ENCODE results near the gene THEM4. TPM values are rescaled to one million over a fixed set of nuclear protein-coding genes. Genes with fewer than 3 reads are reported as not detected.

THEM4 gene
- total and polyA plus RNA-seq, 2 of the 8 experiments (the other 6 are each of a cell fraction or from before 2014, with no cell fraction given), result 9.9 to 11.2 TPM

GRCh38 chr1:151897991-151898431 lies 11.3 kb downstream of the THEM4 start:
- ChIA-PET POLR2A (ENCODE audit: partially characterized antibody) (interaction anchor here (0.7 to 1.1 kb wide), 2 partner anchors 9 to 36 kb away, joined by 3 read pairs; no protein-coding TSS in a partner anchor), CTCF (ENCODE audit: partially characterized antibody) (interaction anchor here (0.9 to 5.5 kb wide), 11 partner anchors 8 to 115 kb away, joined by 3 to 40 read pairs (median 4); no protein-coding TSS in a partner anchor)
- no peak overlapping the region for H3K4me3 ChIP-seq (ENCODE audit: extremely low read depth in 1 of 4, insufficient read depth in 2 of 4, low read depth in 3 of 4, low read length in 4 of 4)
- peaks cover 0 to 2% of the 10 kb centered on the region in 2 experiments for H4K20me1 ChIP-seq (replicated peaks in 1 of 2; ENCODE audit: control insufficient read depth in 1 of 2, insufficient read depth in 2 of 2, low read length in 2 of 2)
- no peak overlapping the region for H2BK20ac ChIP-seq (ENCODE audit: low read length)
- H2AK5ac ChIP-seq (ENCODE audit: low read depth, low read length), result no peak overlapping the region
- no peak overlapping the region for H3K18ac ChIP-seq (ENCODE audit: extremely low read depth, low read length)
- H2BK12ac ChIP-seq (ENCODE audit: low read depth, low read length), result no peak overlapping the region
- WGBS, 2 experiments (ENCODE audit: extremely low coverage in 1 of 2, insufficient coverage in 1 of 2, insufficient read length in 1 of 2, insufficient replicate concordance in 2 of 2, low coverage in 1 of 2, low lambda C conversion rate in 2 of 2, missing lambda C conversion rate in 1 of 2), result 91% methylated on average over 10 of the region's 10 CpGs; no CpG with 5 or more reads in 1 of the 2 experiments
- no peak overlapping the region for H4K91ac ChIP-seq (replicated peaks; ENCODE audit: insufficient read length, low read length)
- no peaks in the 10 kb centered on the region for H3K27me3 ChIP-seq (replicated peaks in 1 of 4; ENCODE audit: control insufficient read depth in 3 of 4, extremely low read depth in 1 of 4, insufficient read depth in 3 of 4, low read length in 3 of 4)
- no peak overlapping the region for H2AFZ ChIP-seq (ENCODE audit: low read length)
- H4K8ac ChIP-seq (ENCODE audit: extremely low read depth, insufficient read depth, low read length), result no peak overlapping the region
- no peak for DNase-seq (ENCODE audit: low read depth in 1 of 2, low spot score in 2 of 2)
- peaks cover 0 to 5% of the 10 kb centered on the region in 2 experiments; a peak in 1 of 4 replicates for H3K79me2 ChIP-seq (ENCODE audit: control insufficient read depth in 1 of 2, insufficient read depth in 2 of 2, low read length in 2 of 2)
- H3K4me2 ChIP-seq (ENCODE audit: insufficient read depth in 1 of 2, low read depth in 2 of 2, low read length in 2 of 2), result no peak overlapping the region
- H3K27ac ChIP-seq (ENCODE audit: low read depth, low read length), result no peak overlapping the region
- no peak overlapping the region for H4K5ac ChIP-seq (ENCODE audit: insufficient read length, low read depth, low read length)
- TF ChIP-seq KDM1A (IDR thresholded peaks at IDR 0.05; ENCODE audit: borderline replicate concordance, low read length) (no peak), FOSL1 (IDR thresholded peaks at IDR 0.05; ENCODE audit: insufficient read depth, low read depth, low read length) (no peak), SAP30 (IDR thresholded peaks at IDR 0.05; ENCODE audit: insufficient read depth, insufficient replicate concordance, low read length) (no peak), KDM5A (IDR thresholded peaks at IDR 0.05; ENCODE audit: low read length) (no peak), CBX5 (IDR thresholded peaks at IDR 0.05; ENCODE audit: low read depth, low read length) (no peak), TCF12 (IDR thresholded peaks at IDR 0.05; ENCODE audit: low read depth, low read length) (no peak), RFX5 (IDR thresholded peaks at IDR 0.05; ENCODE audit: borderline replicate concordance, low read depth, low read length) (no peak), SIRT6 (IDR thresholded peaks at IDR 0.05; ENCODE audit: low read length) (no peak), SRF (IDR thresholded peaks at IDR 0.05; ENCODE audit: low read depth, low read length) (no peak), CHD1 (IDR thresholded peaks at IDR 0.05; ENCODE audit: low read depth, low read length) (no peak), MAFK (IDR thresholded peaks at IDR 0.05; ENCODE audit: low read depth, low read length) (no peak), PHF8 (conservative IDR thresholded peaks at IDR 0.05; ENCODE audit: low read depth, low read length) (no peak)
- no peak overlapping the region for H3K4ac ChIP-seq (replicated peaks; ENCODE audit: insufficient read length, low read depth, low read length)
- FAIRE-seq, result no peak
- peaks cover 0 to 10% of the 10 kb centered on the region in 2 experiments; a peak in 2 of 4 replicates for H3K9me3 ChIP-seq (ENCODE audit: insufficient read depth in 2 of 2, low read depth in 1 of 2, low read length in 1 of 2)
- H2BK15ac ChIP-seq (ENCODE audit: low read length), result no peak overlapping the region
- H3K9ac ChIP-seq (replicated peaks in 1 of 4; ENCODE audit: extremely low read depth in 1 of 4, low read depth in 3 of 4, low read length in 3 of 4), result no peak overlapping the region
- H3K56ac ChIP-seq (replicated peaks; ENCODE audit: insufficient read length, low read depth, low read length), result no peak overlapping the region
- no peak overlapping the region for H3K14ac ChIP-seq (ENCODE audit: insufficient read length)
- no peak overlapping the region for H2BK120ac ChIP-seq (replicated peaks; ENCODE audit: low read depth, low read length)
- H2BK5ac ChIP-seq (ENCODE audit: low read depth, low read length), result no peak overlapping the region
- H3K23me2 ChIP-seq (ENCODE audit: low read depth, low read length), result no peaks in the 10 kb centered on the region
- no peaks in the 10 kb centered on the region for H3K4me1 ChIP-seq (replicated peaks in 1 of 4; ENCODE audit: control insufficient read depth in 3 of 4, insufficient read depth in 4 of 4, low read length in 3 of 4)
- H3K23ac ChIP-seq (ENCODE audit: insufficient read length), result no peak overlapping the region
- peaks cover 3% of the 10 kb centered on the region; the same call in 1 of the 2 replicates for H3K79me1 ChIP-seq (ENCODE audit: low read depth, low read length)
- no peaks in the 10 kb centered on the region; a peak in 2 of 8 replicates for H3K36me3 ChIP-seq (ENCODE audit: control insufficient read depth in 2 of 4, insufficient read depth in 4 of 4, low read length in 3 of 4)
